Stimulated activated CD8-positive, alpha-beta memory T cell treated with anti-CD3 and anti-CD28 coated beads, Interleukin-12 subunit alpha, Interleukin-12 subunit beta, amount 100 ng/mL, for 4 hours (primary cell): ENCODE data around the gene ITPKB.
"Not testable (repeated sequence)": the region's sequence is repeated elsewhere in the genome, so short reads cannot be mapped to it uniquely, and the experiment has no call there.

Source experiments
- DNase-seq: peaks from one replicate; pipeline ENCODE4 v3.0.0-alpha.2; 2020; ENCODE audit warnings: low read depth

Gene ITPKB

GRCh38 chr1:226754793-226755533 lies 15.9 kb upstream of the ITPKB start:
- DNase-seq: no peak

- no peak for DNase-seq
Observed at GRCh38 chr1:226754097-226754496, 15.0 kb upstream of the ITPKB start.

GRCh38 chr1:226751703-226752102 lies 12.6 kb upstream of the ITPKB start:
- DNase-seq: no peak

DNA sequence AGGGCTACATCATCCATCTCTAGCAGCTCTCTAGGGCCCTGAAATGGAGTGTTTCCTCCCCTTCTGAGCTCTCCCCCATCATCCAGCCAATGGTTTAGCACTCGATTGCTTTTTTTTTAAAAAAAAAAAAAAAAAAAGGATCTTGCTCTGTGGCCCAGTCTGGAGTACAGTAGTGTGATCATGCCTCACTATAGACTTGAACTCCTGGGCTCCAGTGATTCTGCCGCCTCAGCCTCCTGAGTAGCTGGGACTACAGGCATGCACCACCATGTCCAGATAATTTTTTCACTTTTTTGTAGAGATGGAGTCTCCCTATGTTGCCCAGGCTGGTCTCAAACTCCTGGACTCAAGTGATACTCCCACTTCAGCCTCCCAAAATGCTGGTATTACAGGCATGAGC lies 12.1 kb upstream of the ITPKB start:
- DNase-seq: no peak

DNA sequence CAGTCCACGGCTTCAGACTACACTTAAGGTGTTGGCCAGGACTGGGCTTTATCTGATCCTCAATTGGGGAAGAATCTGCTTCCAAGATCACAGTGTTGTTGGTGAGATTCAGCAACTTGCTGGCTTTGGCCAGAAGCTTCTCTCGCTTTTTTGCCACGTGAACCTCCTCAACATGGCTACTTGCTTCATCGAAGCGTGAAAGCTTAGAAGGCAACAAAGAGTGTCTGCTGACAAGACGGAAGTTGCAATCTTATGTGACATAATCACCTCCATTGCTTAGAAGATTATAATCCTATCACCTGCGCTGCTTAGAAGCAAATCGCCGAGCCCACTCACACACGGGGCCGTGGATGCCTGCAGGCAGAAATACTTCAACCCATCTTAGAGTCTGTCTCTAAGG lies 10.4 kb upstream of the ITPKB start:
- no peak for DNase-seq

DNA sequence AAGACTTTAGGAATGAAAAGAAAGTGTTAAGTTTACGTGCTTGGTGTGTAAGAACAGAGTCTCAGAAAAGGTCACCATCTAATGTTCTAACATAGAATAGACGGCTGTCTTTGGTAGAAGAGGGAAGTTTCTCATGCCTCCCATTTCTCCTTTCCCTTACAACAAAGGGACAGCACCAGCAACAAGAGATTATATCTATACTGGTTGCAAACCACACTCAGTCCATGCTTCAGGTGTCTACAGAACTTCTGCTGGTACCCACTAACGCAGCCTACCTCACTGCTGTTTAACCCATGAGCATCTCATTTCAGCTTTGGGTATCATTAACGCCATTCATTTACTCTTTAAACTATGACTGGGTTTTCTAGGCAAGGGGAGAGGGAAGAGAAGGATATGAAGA lies 9.2 kb upstream of the ITPKB start:
- no peak for DNase-seq

DNA sequence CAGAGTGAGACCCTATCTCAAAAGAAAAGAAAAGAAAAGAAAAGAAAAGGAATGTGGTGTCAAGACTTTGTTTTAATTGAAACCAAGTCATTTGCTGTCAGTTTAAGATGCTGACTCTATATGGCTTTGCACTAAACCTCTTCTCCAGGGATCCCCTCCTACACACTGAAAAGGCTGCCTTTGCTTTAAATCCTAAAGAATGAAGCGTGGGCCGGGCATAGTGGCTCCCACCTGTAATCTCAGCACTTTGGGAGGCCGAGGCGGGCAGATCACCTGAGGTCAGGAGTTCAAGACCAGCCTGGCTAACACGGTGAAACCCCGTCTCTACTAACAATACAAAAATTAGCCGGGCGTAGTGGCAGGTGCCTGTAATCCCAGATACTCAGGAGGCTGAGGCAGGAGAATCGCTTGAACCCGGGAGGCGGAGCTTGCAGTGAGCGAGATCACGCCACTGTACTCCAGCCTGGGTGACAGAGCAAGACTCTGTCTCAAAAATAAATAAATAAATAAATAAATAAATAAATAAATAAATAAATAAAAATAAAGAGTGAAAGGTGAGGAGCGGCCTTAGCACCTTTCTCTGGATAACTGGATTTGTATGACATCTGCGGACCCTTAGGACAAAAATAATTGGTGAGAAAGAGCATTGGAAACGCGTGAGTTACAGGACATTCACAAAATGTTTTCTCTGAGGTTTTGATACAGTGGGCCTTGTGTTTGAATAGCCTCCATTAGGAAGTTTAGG lies 8.6 kb upstream of the ITPKB start:
- DNase-seq: not testable (repeated sequence)

DNA sequence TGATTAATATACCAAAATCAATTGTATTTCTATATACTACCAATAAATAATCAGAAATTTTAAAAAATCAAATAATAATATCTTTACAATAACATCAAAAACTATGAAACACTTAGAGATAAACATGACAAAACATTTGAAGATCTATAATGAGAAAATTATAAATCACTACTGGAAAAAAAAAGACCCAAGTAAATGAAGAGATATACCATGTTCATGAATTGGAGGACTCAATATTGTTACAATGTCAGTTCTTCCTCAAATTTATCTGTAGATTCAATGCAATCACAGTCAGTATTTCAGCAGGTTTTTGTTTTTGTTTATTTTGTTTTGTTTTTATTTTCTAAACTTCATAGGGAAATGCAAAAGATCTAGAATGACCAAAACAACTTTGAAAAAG lies 4.2 kb upstream of the ITPKB start:
- DNase-seq: no peak

DNA sequence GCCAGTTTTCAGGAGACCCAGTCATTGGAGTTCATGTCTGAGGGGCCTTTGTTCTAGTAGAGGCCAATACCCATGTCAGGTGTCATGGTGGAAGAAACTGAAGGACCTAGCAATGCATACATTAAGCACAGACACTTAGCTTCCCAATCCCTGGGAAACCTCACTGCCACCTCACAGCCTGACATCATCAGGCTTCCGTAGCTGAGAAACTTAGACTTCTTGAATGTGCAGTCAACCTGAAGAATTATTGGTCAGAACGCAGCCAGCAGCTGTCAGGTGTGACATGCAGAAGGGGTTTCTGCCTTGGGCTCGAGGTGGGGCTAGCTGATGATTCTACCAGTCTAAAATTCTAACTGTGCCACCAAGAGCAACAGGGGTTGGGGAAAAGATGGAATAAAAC lies 1.9 kb upstream of the ITPKB start:
- no peak for DNase-seq

GRCh38 chr1:226739696-226740065 lies 599 bp upstream of the ITPKB start:
- DNase-seq: no peak

- peak; percentile 20 for DNase-seq
Observed at GRCh38 chr1:226738421-226738994, 574 bp downstream of the ITPKB start.

- peak; percentile 43 for DNase-seq
Observed at GRCh38 chr1:226737819-226738420, 1.2 kb downstream of the ITPKB start.

- no peak for DNase-seq
Observed at GRCh38 chr1:226736908-226737818, 1.9 kb downstream of the ITPKB start.

GRCh38 chr1:226736001-226736907 lies 2.8 kb downstream of the ITPKB start:
- DNase-seq: no peak

DNA sequence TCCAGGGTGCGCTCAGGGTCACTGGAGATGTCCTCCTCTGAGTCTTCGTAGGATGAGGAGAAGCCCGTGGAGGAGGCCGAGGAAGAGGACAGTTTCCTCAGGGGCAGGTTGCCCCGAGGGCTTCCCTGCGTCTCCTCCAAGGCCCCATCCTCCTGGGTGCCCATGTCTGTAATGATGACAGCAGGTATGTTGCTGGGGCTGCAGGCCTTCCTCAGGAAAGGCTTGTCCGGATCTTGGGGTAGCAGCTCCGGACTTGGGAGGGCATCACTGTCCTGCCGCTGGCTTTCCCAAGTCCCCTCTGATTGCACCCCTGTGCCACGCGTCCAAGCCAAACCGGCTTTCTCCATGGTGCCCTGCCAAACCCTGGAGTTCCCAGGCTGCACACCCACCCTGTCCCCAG lies 3.5 kb downstream of the ITPKB start:
- no peak for DNase-seq

GRCh38 chr1:226734611-226735153 lies 4.4 kb downstream of the ITPKB start:
- DNase-seq: no peak

GRCh38 chr1:226733876-226734275 lies 5.2 kb downstream of the ITPKB start:
- DNase-seq: no peak

- no peak for DNase-seq
Observed at GRCh38 chr1:226733304-226733703, 5.8 kb downstream of the ITPKB start.

DNA sequence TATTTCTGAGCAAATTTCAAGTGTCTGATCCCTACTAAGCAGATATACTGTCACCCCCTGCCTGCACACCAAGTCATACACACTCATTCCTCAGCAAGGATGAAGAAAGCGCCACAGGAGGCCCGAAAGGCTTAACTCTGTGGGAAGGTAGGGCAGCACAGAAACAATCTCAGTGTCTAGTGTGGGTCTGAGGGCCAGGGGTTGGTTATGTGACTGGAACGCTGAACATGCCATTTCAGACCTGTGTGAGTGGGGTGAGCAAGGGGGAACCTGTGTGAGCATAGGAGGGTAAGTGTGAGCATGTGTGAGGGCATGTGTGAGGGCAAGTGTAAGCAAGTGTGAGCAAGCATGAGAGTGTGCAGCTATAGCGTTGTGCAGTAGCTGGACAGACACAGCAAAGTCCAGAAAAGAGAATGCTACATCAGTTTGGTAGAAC lies 6.2 kb downstream of the ITPKB start:
- no peak for DNase-seq

- no peak for DNase-seq
Observed at GRCh38 chr1:226731257-226731893, 7.7 kb downstream of the ITPKB start.
